ENCODE measurements around the gene COL6A2.
A peak's percentile ranks its signal among the peaks of the same experiment; 100 is the strongest.

Gene COL6A2

DNA sequence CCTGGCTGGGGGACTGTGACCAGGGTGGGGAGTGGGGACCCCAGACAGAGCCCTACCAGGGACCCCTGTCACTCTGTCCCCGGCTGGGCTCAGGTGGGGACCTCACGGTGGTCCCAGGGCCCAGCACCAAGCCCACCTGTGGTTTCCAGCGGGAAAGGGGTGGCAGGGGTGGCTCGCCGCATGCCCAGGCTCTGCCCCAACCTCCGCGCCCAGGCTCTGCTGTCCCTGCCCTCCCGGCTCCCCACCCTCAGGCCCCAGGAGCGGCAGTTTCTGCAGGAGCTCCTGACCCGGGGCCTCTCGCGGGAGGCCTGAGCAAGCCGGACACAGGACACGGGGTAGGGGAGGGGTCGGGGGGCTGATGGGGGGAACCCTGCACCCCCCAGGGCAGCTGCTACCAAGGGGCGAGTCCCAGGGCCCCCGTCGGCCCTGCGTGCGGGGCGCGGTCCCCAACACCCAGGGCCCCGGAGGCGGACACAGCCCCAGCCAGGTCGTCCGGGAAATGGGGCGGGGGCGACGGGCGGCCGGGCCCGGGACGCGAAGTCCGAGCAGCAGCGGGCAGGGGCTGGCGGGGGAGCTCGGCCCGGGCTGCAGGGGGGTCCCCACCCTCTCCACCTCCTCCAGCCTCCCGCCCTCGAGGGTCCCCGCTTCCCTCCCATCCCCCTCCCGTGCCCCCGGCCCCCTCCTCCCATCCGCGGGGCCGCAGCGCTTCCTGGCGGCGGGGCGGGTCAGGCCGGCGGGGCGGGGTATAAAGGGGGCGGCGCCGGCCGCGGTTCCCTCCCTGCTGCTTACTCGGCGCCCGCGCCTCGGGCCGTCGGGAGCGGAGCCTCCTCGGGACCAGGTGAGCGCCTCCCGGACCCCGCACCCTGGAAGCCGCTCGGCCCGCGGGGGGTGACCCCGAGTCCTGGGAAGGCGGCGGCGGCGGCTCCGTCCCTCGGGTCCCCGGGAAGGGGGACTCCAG is at the start of gene COL6A2:
TSS of gene COL6A2 (plus strand) at position 777 of the 958 bp plus-strand sequence.
- no peak within 1 kb of the TSS for H3K9ac ChIP-seq
- H3K4me1 ChIP-seq: no peaks in the 10 kb centered on the region
- peak within 1 kb of the TSS; percentile 68 for H2AFZ ChIP-seq
- no peaks in the 10 kb centered on the region for H3K36me3 ChIP-seq (ENCODE audit: control insufficient read depth, insufficient read depth, low read length)
- H3K27me3 ChIP-seq (ENCODE audit: control insufficient read depth, insufficient read depth, low read length): no peaks in the 10 kb centered on the region
- peak within 1 kb of the TSS; percentile 1 for H3K4me3 ChIP-seq (ENCODE audit: low read depth, low read length)
- TF ChIP-seq, protein P1, sequence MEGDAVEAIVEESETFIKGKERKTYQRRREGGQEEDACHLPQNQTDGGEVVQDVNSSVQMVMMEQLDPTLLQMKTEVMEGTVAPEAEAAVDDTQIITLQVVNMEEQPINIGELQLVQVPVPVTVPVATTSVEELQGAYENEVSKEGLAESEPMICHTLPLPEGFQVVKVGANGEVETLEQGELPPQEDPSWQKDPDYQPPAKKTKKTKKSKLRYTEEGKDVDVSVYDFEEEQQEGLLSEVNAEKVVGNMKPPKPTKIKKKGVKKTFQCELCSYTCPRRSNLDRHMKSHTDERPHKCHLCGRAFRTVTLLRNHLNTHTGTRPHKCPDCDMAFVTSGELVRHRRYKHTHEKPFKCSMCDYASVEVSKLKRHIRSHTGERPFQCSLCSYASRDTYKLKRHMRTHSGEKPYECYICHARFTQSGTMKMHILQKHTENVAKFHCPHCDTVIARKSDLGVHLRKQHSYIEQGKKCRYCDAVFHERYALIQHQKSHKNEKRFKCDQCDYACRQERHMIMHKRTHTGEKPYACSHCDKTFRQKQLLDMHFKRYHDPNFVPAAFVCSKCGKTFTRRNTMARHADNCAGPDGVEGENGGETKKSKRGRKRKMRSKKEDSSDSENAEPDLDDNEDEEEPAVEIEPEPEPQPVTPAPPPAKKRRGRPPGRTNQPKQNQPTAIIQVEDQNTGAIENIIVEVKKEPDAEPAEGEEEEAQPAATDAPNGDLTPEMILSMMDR (IDR thresholded peaks at IDR 0.05): no peak
- no peaks in the 10 kb centered on the region for H3K79me2 ChIP-seq
- H3K9me3 ChIP-seq (ENCODE audit: control insufficient read depth, low read length): no peaks in the 10 kb centered on the region
- peak within 1 kb of the TSS; percentile 35 for H3K4me2 ChIP-seq (ENCODE audit: low read length)
- H3K27ac ChIP-seq: no peak within 1 kb of the TSS

DNA sequence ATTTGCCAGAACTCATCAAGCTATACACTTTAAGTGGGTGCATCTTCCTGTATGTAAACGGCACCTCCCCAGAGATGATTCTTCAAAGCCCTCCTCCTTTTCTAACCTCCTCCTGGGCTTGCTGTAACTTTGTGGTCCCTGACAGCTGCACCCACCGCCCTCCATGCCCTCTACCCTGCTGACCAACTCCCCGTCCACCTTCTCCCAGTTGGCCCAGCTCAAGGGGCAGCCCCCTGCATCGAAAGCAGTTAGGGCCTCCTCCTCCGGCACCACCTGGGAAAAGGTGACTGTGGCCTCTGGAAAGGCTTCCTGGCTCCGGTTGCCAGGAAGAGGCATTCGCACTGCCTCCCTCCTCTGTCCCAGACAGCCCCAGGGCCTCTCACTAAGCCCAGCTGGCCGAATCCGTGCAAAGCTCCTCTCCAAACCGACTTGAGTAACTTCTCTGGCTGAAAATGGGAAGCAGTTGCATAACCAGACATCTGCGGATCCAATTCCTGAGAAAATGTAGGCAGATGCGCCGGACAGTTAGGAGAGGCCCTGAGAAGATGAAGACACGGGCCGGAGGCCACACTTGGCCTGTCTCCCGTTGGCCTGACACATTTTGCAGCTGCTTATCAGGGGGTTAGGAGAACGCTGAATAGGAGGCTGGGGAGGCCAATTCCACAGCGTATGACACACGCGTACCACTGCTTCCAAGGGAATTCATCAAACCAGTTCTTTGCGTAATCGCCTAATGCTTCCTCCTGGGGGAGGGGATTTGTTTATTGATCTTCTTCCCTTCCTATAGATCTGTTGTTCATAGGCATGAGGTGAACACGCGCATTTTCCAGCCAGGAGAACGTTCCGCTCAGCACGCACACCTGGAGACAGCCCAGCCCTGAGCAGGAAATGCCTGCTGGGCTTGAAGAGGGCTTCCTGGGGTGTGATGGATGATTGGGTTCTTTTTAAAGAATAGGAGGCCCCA is 48.7 kb upstream of the COL6A2 start:
- no peaks in the 10 kb centered on the region for H3K4me1 ChIP-seq
- no peak overlapping the region for H2AFZ ChIP-seq
- H3K27me3 ChIP-seq (ENCODE audit: control insufficient read depth, insufficient read depth, low read length): no peaks in the 10 kb centered on the region
- no peak overlapping the region for H3K4me2 ChIP-seq (ENCODE audit: low read length)
- no peaks in the 10 kb centered on the region for H3K36me3 ChIP-seq (ENCODE audit: control insufficient read depth, insufficient read depth, low read length)
- no peak overlapping the region for H3K9ac ChIP-seq
- peak overlapping the region; percentile 59 for H3K27ac ChIP-seq
- TF ChIP-seq, protein P1 (IDR thresholded peaks at IDR 0.05): no peak
- H3K4me3 ChIP-seq (ENCODE audit: low read depth, low read length): no peak overlapping the region
- H3K9me3 ChIP-seq (ENCODE audit: control insufficient read depth, low read length): no peaks in the 10 kb centered on the region
- H3K79me2 ChIP-seq: no peaks in the 10 kb centered on the region

DNA sequence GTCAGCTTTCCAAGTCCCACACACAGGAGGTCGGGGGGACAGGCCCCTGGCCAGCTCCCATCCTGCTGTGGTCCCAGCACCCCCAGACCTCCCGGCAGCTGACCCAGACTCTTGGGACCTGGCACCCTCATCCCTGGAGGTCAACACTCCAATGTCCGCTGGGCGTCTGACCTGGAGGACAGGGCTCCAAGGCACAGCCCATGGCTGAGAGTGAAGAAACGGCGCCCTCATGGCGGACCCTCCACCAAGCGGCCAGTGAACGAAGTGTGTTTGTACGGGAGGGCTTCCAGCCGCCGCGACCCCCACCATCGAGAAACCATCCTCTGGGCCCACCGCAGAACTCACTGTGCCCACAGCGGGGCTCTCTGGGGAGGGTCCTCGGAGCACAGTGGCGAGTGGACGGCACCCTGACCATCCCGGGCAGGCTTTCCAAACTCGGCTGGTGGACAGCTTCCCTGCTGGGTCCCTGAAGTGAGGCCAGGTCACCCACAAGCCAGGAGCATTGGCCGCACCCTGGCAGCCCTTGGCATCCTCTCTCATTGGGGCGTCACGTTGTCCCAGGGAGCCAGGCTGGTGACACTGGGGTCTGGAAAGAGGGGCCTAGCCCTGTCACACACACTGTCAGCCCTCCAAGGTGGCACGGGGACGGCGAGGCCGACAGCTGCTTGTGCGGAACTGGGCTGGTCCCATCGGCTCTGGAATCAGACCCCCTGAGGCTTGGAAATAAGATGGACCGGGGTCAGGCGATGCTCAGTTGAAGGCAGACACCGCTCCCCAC is 47.8 kb upstream of the COL6A2 start:
- no peak overlapping the region for H3K9ac ChIP-seq
- peak overlapping the region; percentile 59 for H3K27ac ChIP-seq

More for the DNA sequence above, 47.8 kb upstream of the COL6A2 start:
- Histone ChIP-seq H2AFZ (no peak overlapping the region), H3K9me3 (ENCODE audit: control insufficient read depth, low read length) (no peaks in the 10 kb centered on the region), H3K4me3 (ENCODE audit: low read depth, low read length) (no peak overlapping the region), H3K4me2 (ENCODE audit: low read length) (no peak overlapping the region), H3K79me2 (no peaks in the 10 kb centered on the region), H3K27me3 (ENCODE audit: control insufficient read depth, insufficient read depth, low read length) (no peaks in the 10 kb centered on the region), H3K36me3 (ENCODE audit: control insufficient read depth, insufficient read depth, low read length) (no peaks in the 10 kb centered on the region), H3K4me1 (no peaks in the 10 kb centered on the region)
- TF ChIP-seq, protein P1 (IDR thresholded peaks at IDR 0.05): no peak

Data from parathyroid adenoma (tissue), 2 donors.